Measurements from ENCODE around the gene PDE10A.

PDE10A gene

DNA sequence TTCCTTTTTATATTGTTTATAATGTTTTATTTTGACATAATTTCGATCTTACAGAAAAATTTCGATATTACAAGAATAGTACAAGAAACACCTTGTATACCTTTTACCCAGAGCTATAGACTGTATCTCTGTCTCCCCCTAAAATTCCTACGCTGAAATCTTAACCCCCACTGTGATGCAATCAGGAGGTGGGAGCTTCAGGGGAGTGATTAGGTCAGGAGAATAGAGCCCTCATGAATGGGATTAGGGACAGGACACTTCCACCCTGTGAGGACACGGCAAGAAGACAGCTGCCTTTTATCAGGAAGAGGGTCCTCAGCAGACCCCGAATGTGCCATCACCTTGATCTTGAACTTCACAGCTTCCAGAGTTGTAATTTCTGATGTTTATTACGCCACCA lies 204.9 kb downstream of the PDE10A start:
- DNase-seq = no peak

- DNase-seq = no peak
Observed at GRCh38 chr6:165456286-165456685, 206.8 kb downstream of the PDE10A start.

DNA sequence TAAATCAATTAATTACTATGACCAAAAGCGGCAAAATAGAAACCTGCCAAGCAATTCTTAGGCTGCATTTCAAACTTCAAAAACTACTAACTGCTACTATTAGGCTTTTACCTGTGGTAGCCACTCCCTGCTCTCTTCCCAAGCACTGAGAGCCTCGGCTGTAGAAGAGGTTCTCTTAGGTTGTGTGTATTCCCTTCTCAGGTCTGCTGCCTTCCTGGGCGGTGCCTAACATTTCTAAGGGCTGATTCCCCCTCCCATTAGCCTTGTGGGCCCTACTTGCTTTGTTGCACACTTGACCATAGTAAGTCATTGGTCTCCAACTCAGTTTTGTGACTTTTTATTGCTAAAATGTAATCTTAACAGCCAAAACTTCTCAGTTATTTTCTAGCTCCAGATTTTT lies 207.6 kb downstream of the PDE10A start:
- no peak for DNase-seq

DNA sequence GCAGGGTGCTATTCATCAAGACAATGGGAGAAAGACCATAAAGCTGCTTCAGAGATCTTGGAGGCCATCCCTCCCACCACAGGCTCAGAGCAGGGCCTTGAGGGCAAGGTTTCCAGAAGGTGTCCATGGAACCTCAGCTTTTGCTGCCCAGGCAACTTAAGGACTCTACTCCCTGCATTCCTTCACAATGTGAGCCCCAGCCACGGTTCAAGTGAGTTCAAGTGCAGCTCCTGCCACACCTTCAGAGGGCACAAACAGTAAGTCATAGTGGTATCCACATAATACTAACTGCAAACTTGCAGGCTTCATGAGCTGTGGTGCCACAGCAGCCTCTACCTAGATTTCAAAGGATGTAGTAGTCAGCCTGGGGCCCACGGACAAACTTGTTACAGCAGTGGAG lies 209.6 kb downstream of the PDE10A start:
- no peak for DNase-seq

DNA sequence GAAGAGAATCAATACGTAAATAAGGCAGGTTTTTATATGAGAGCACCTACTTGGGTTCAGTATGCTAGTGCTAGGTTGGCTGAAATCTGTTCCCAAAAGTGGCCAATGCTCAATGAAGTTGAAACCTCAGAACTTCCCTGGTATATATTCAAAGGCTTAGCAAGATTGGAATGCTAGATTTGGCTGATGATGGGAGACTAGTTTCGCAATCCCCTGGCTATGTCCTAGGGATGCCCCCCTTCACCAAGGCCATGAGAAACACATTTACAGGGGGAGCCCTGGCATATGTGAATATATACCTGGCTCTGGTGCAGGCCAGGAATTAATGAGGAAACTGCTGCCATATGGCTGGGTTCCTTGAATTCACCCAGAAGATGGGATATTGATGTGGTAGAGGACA lies 211.2 kb downstream of the PDE10A start:
- no peak for DNase-seq

- DNase-seq = no peak
Observed at GRCh38 chr6:165448210-165448609, 214.8 kb downstream of the PDE10A start.

- DNase-seq = no peak
Observed at GRCh38 chr6:165447141-165447540, 215.9 kb downstream of the PDE10A start.

GRCh38 chr6:165446331-165446730 lies 216.7 kb downstream of the PDE10A start:
- no peak for DNase-seq

DNA sequence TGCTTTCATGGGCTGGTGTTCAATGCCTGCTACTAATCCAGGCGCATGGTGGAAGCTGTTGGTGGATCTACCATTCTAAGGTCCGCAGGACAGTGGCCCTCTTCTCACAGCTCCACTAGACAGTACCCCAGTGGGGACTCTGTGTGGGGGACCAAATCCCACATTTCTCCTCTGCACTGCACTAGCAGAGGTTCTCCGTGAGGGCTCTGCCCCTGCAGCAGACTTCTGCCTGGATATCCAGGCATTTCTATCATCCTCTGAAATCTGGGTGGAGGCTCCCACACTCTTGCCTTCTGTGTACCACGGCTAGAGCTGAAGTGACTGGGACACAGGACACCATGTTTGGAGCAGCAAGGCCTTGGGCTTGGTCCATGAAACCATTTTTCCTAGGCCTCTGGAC lies 219.6 kb downstream of the PDE10A start:
- no peak for DNase-seq

- DNase-seq = no peak
Observed at GRCh38 chr6:165441181-165441580, 221.9 kb downstream of the PDE10A start.

DNA sequence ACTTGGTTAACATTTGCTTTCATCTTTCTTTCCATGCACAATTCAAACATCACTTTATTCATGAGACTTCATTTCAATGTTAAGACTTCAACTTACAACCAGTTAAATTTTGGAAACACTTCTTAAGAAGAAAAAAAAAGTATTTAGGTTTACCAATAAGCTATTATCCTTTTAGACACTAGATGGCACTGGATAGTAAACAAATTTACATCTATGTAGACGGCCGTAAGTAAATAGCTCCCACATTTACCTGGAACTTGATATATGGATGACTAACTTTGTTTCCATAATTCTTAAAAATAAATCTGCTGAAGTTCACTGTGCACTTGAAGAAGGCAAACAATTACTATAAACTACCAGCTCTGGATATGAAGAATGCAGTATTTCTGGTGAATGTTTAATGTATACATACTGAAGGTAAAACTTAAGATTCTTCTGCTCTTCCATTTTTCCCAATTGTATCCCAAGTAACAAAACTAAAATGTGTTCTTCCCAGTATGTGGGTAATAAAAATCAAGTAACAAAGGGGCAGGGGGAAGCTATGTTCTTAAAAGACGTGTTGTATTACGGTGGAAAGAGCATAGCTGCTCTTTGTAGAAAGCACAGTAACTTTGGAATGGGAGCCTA lies 223.0 kb downstream of the PDE10A start:
- no peak for DNase-seq

DNA sequence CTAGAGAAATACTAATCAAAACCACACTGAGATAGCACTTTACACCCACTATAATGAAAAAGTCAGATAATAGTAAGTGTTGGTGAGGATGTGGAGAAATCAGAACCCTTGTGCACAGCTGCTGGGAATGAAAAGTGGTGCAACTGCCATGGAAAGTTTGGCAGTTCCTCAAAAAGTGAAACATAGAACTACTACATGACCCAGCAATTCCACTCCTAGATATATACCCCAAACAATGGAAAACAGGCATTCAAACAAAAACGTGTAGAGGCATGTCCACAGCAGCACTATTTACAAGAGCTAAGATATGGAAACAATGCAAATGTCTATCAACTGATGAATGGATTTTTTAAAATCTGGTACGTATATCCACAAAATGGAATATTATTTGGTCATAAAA lies 236.1 kb downstream of the PDE10A start:
- DNase-seq = no peak

DNA sequence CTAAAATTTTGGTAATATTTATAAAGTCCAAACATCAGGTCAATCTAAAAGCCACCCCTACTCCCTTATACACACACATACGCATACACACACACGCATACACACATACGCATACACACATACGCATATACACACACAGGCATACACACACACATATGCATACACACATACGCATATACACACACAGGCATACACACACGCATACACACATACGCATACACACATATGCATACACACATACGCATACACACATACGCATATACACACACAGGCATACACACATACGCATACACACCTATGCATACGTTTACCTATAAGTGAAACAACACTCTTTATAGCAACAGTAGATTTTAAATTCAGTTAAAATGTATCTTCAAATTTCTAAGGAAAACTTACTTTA lies 240.8 kb downstream of the PDE10A start:
- no peak for DNase-seq

- no peak for DNase-seq
Observed at GRCh38 chr6:165417278-165417865, 245.7 kb downstream of the PDE10A start.

DNA sequence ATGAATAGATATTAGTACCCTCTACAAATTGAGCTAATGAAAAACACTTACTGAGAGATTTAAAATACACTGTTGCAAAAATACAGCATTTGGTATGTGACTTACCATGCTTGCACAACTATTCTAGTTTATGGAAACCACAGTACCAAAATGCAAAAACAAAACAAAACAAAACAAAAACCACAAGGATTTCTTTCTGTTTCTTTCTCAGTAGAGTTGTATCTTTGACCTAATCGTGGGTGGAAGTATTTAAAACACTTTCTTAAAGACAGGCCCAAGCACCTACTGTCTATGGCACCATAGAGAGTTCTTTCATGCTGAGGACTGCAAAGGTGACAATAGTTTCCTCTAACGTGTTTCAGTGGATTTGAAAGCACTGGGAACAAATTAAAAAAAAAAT lies 258.3 kb downstream of the PDE10A start:
- DNase-seq = no peak

GRCh38 chr6:165404296-165404695 lies 258.7 kb downstream of the PDE10A start:
- no peak for DNase-seq

GRCh38 chr6:165403006-165403595 lies 259.9 kb downstream of the PDE10A start:
- no peak for DNase-seq

DNA sequence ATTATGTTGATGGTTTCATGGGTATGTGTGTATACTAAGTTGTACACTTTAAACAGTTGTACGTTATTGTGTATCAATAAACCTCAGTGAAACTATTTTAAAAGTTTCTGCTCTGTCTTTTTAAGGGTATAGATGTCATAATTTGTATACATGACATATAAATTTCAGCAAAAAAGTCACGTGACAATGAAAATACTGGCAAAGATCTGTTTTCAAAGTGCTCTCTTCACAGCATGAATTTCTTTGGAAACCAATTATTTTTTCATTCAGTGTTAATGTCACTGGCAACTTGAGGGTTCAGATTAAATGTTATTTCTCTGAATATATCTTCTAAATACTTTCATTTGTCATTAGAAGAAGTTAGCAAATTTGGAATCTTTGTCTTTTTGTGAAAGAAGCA lies 261.9 kb downstream of the PDE10A start:
- no peak for DNase-seq

DNA sequence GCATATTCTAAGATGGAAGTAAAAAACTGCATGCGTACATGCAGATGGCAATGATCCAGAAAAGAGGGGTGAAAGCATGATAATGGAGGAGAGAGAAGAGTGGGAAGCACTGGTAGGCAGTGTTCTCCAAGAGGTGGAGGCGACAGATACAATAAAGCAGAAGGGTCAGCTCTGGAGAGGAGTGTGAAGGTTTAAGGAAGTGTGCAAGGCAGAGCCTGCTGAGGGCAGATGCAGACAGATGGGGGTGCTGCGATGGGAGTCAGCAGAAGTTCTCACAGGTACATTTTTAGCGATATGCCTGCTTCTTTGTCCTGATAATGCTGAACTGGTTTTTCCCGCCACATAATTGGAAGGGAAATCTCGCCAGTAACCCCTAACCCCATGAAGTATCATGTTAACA lies 272.6 kb downstream of the PDE10A start:
- DNase-seq = no peak

- no peak for DNase-seq
Observed at GRCh38 chr6:165389534-165389933, 273.5 kb downstream of the PDE10A start.

GRCh38 chr6:165383323-165383722 lies 279.7 kb downstream of the PDE10A start:
- no peak for DNase-seq

DNA sequence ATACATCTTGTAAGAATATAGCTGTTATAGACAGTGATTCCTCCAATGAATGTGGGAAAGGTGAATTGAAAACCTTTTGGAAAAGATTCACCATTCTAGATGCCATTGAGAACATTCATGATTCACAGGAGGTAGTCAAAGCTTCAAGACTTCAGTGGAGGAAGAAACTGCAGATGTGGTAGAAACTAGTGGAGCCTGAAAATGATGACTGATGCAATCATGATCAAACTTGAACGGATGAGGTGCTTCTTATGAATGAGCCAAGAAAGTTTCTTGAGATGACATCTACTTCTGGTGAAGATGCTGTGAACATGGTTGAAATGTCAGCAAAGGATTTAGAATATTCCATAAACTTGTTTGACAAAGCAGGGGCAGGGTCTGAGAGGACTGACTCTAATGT lies 286.9 kb downstream of the PDE10A start:
- DNase-seq = no peak

- no peak for DNase-seq
Observed at GRCh38 chr6:165365371-165365770, 297.7 kb downstream of the PDE10A start.

- no peak for DNase-seq
Observed at GRCh38 chr6:165345700-165346099, 317.3 kb downstream of the PDE10A start.

DNA sequence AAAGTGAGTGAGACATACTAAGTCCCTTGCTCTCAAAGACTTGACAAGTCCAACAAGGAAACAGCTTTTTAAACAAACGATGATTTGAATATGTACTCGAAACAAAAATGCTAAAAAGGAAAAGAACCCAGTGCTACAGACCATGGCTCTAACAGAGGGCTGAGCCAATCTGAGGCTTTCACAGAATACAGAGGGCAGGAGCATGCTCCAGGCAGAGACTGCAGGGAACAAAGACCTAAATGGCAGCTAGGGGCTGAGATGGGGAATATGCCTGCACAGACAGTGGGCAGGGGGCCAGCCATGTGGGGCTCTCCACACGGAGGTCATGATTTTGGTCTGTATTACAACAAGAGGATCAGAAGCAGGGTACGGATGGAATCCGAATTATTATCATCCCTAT lies 322.5 kb downstream of the PDE10A start:
- no peak for DNase-seq

All from CD4-positive, alpha-beta T cell treated with Interleukin-15 for 1 hour (primary cell).